Subcutaneous adipose tissue (tissue), 4 donors: ENCODE results near the gene ZNF143. TPM values are rescaled to one million over a fixed set of nuclear protein-coding genes. Genes with fewer than 3 reads are reported as not detected.

Source experiments
- total RNA-seq, 4 donors: library from RNA; depleted of rRNA; stranded (reverse); fragments of >200 nt; gene quantifications; one replicate each; pipeline ENCODE4 v1.1.0, GENCODE V29; 2016
- TF ChIP-seq, protein P1 (sequence below): fragments of 450-650 bp; IDR thresholded peaks from one replicate; pipeline ENCODE4 v1.5.1; 2016; ENCODE audit warnings: low read depth, mild to moderate bottlenecking, control low read depth, antibody characterized with exemption, moderate library complexity

ZNF143 gene
- total RNA-seq, 4 donors from 2014 or later, result 22.4 to 34.6 (median 28.4) TPM

DNA sequence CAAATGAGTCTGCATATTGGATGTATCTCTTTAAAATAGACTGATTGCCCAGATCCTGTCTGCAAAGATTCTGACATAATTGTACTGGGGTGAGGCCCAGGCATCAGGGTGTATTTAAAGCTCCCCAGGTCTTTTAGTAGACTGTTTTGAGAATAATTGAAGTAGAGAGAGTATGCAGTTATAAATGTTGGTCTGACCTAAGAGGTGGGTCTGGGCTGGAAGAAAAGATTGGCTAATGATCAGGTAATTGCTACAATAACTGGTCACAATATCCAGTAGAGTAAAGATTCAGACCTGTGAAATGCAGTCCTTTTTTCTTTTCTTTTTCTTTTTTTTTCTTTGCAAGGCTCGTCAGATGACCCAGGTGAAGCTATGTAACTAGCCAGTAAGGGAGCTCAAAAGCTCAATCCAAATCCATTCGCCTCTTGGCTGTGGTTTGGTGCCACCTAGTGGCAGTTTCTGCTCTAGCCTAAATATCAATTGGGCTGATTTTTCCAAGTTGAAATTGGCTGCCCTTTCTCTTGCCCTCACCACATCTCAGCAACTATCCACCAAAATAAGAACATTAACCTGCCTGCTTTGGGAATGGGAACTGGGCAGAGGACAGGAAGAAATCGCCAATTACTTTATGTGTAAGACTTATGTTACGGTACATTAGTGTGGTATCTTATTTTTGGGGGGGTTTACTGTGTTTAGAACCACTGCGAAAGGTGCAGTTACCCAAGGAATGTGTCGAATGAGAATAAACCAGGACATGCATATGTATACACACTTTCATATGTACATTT lies 45.9 kb downstream of the ZNF143 start:
- TF ChIP-seq, protein P1, sequence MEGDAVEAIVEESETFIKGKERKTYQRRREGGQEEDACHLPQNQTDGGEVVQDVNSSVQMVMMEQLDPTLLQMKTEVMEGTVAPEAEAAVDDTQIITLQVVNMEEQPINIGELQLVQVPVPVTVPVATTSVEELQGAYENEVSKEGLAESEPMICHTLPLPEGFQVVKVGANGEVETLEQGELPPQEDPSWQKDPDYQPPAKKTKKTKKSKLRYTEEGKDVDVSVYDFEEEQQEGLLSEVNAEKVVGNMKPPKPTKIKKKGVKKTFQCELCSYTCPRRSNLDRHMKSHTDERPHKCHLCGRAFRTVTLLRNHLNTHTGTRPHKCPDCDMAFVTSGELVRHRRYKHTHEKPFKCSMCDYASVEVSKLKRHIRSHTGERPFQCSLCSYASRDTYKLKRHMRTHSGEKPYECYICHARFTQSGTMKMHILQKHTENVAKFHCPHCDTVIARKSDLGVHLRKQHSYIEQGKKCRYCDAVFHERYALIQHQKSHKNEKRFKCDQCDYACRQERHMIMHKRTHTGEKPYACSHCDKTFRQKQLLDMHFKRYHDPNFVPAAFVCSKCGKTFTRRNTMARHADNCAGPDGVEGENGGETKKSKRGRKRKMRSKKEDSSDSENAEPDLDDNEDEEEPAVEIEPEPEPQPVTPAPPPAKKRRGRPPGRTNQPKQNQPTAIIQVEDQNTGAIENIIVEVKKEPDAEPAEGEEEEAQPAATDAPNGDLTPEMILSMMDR, result no peak

DNA sequence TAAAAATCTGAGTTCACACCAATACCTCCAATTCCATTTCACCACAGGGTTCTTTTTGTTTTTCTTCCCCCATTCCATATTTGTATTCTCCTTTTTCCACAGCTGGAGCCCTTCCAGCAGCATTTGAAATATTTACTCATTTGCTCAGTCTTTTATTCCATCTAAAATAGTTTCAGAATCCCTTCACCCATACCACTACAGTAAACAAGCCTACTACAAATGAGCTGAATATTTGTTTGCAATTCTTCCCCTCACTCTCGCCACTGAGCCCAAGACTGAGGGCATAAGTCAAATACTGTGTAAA lies 46.4 kb downstream of the ZNF143 start:
- TF ChIP-seq, protein P1, result no peak

DNA sequence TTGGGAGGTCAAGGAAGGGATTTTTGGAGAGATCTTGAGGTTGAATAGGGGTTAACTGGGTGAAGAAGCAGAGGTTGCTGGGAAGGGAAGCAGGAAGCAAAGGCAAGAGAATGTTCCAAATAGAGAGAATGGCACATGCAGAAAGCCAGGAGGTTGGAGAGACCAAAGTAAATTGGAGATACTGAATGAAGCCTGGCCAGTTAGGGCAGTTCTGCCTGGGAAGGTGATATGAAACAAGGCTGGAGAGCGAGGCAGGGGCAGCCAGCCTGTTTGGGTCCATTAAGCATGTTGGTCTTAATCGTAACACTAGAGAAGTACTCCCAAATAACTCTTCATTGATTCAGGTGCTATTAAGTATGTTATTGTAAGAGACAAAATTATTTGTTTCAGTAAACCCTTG lies 48.2 kb downstream of the ZNF143 start:
- TF ChIP-seq, protein P1, result no peak

DNA sequence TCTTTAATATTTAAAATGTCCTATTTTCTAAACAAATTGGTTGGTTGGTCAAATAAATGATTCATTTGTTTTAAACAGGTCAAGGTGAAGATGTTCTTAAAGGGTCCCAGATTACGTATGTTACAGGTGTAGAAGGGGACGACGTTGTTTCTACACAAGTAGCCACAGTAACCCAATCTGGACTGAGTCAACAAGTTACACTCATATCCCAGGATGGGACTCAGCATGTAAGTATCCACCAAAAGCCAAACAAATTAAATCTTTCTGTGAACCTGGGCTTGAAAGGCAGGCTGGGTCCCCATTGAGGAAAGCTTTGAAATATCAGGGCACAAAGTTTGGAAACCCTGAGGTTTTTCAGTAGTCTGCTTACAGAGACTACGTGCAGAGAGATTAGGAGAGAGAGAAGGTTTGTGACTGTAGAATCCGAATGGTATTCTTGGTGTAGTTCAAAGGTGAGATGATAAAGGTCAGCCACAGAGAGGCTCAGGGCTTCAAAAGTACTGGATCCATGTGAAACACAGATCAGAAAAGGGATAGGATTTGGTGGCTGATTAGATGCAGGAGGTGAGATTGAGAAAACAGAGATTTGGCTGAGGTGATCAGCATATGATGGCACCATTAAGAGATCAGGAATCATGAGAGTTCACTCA lies 51.7 kb downstream of the ZNF143 start:
- TF ChIP-seq, protein P1, result no peak

DNA sequence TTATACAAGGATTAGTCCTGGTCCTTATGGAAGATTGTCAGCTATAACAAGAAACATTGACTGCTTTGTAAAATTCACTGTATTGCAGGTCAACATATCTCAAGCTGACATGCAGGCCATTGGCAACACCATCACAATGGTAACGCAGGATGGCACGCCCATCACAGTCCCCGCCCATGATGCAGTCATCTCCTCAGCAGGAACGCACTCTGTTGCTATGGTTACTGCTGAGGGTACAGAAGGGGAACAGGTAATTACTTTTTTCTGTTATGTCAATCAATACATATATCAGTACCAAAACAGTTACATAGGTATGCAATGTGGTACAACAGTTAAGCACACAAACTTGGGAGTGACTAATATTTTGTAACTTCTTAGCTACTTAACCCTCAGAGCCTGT lies 55.3 kb downstream of the ZNF143 start:
- TF ChIP-seq, protein P1, result no peak

DNA sequence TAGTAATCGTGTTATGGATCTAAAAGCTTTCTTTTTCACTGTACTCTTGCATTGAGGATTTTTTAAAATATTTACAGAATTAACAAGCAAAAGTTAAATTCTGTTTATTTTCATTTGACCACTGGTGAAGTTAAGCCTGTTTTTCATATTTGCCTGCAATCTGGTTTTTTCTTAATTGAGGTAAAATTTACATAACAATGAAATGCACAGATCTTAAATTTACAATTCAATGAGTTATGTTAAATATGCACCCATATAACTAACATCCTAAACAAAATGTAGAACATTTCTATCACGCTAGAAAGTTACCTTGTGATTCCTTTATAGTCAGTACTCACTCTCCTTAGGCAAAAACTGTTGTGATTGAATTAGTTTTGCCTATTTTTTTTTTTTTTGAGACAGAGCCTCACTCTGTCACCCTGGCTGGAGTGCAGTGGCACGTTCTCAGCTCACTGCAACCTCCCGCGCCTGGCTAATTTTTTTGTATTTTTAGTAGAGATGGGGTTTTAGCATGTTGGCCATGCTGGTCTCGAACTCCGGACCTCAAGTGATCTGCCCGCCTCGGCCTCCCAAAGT lies 58.1 kb downstream of the ZNF143 start:
- TF ChIP-seq, protein P1, result no peak

DNA sequence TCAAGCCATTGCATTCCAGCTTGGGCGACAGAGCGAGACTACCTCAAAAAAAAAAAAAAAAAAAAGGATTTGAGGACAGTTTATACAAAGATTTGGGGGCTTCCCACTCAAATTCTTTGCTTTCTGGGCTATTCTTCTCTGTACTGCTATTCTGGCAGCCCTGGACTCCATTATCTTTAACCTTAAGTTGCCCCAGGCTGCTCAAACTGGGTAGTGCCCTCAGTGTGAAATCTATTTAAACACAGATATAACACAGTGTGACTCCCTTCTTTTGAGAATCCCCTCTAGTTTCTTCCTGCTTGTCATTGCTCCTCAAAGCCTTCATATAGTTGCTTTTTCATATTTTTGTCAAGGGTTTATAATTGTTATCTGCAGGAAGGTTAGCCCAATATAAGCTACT lies 63.2 kb downstream of the ZNF143 start:
- TF ChIP-seq, protein P1, result no peak
